MCF 10A (cell line): ENCODE measurements around the gene TRIM17. TPM values are rescaled to one million over a fixed set of nuclear protein-coding genes. Genes with fewer than 3 reads are reported as not detected.

ENCODE experiments used
- BruUV-seq: library from RNA; stranded (reverse); fragments of 400-500 nt; replicated peaks from 2 replicates; lab custom pipeline; 2021; lab: Mats Ljungman, UMichigan
- CTCF ChIA-PET: fragments of 300-600 bp; sonication (Branson Sonifier 250); formaldehyde crosslinking; extraction: SDS; loops from one replicate; lab custom pipeline; 2021; ENCODE audit warnings: antibody characterized with exemption, inconsistent platforms; lab: Yijun Ruan, JAX
- POLR2A ChIA-PET: fragments of 300-600, 350-650 bp; sonication (Branson Sonifier 250); formaldehyde crosslinking; extraction: SDS; loops from one replicate; lab custom pipeline; 2020; ENCODE audit warnings: antibody characterized with exemption, inconsistent platforms; lab: Yijun Ruan, JAX
- DNase-seq: peaks from one replicate; pipeline ENCODE4 v3.0.0-alpha.2; 2018; ENCODE audit not compliant: unreplicated experiment
- H3K27ac Mint-ChIP-seq: one replicate; pipeline ENCODE4 v1.8.0; 2022; ENCODE audit warnings: mild to moderate bottlenecking, low read depth, mixed read lengths; ENCODE audit not compliant: unreplicated experiment
- H3K27me3 Mint-ChIP-seq: one replicate; pipeline ENCODE4 v1.8.0; 2022; ENCODE audit warnings: mixed read lengths; ENCODE audit not compliant: insufficient read depth, unreplicated experiment
- H3K36me3 Mint-ChIP-seq: one replicate; pipeline ENCODE4 v1.8.0; 2022; ENCODE audit warnings: mild to moderate bottlenecking, moderate library complexity, mixed read lengths; ENCODE audit not compliant: insufficient read depth, unreplicated experiment
- H3K4me1 Mint-ChIP-seq: one replicate; pipeline ENCODE4 v1.8.0; 2022; ENCODE audit warnings: mixed read lengths; ENCODE audit not compliant: insufficient read depth, unreplicated experiment
- H3K4me3 Mint-ChIP-seq: one replicate; pipeline ENCODE4 v1.8.0; 2022; ENCODE audit warnings: mild to moderate bottlenecking, moderate library complexity, mixed read lengths; ENCODE audit not compliant: unreplicated experiment
- H3K9me3 Mint-ChIP-seq: one replicate; pipeline ENCODE4 v1.8.0; 2022; ENCODE audit warnings: mixed read lengths; ENCODE audit not compliant: unreplicated experiment
- CTCF ChIP-seq: fragments of 200-600 bp; IDR thresholded peaks from one replicate; pipeline ENCODE4 v1.8.0; 2022; ENCODE audit warnings: antibody characterized with exemption, mild to moderate bottlenecking; ENCODE audit not compliant: unreplicated experiment
- intact Hi-C: fragments of 100-400 bp; cut with micrococcal nuclease; formaldehyde crosslinking; loops from 2 replicates; pipeline ENCODE4 v1.14.1; 2022
- total RNA-seq: library from RNA; stranded (reverse); gene quantifications from 2 replicates; pipeline ENCODE4 v1.2.3, GENCODE V29; 2022

The TRIM17 gene
- total RNA-seq, 1 experiment from 2014 or later, result not detected

- Mint-ChIP-seq H3K36me3 (peaks cover 41% of the 10 kb centered on the region), H3K27ac (peak overlapping the region; percentile 98), H3K4me3 (peak overlapping the region; percentile 97), H3K4me1 (peaks cover 35% of the 10 kb centered on the region), H3K27me3 (no peaks in the 10 kb centered on the region), H3K9me3 (no peaks in the 10 kb centered on the region)
- no TSS peak for BruUV-seq
- no peak for TF ChIP-seq CTCF
- POLR2A ChIA-PET, result interaction anchor here (0.7 to 8.2 kb wide), 46 partner anchors 9 to 1564 kb away, joined by 3 to 182 read pairs (median 4); partner anchors contain the start of genes ARF1, GUK1, IBA57 and MRPL55
- intact Hi-C loops, result loop anchor here (1.0 to 5.0 kb wide), 10 partner anchors 30 to 976 kb away; partner anchors contain the start of gene RNF187
- CTCF ChIA-PET, result interaction anchor here (0.5 to 5.2 kb wide), 11 partner anchors 42 to 1142 kb away, joined by 3 to 30 read pairs (median 3); partner anchors contain the start of gene TRIM11
- no peak for DNase-seq
These were observed 40.3 kb upstream of the TRIM17 start for GRCh38 chr1:228457017-228457395.

GRCh38 chr1:228456252-228457016 is 39.8 kb upstream of the TRIM17 start:
- no peaks in the 10 kb centered on the region for H3K27me3 Mint-ChIP-seq
- peak overlapping the region; percentile 98 for H3K27ac Mint-ChIP-seq
- H3K36me3 Mint-ChIP-seq, result peaks cover 41% of the 10 kb centered on the region
- intact Hi-C loops, result loop anchor here (1.0 to 5.0 kb wide), 10 partner anchors 31 to 976 kb away; partner anchors contain the start of gene RNF187
- TF ChIP-seq CTCF, result no peak
- no peaks in the 10 kb centered on the region for H3K9me3 Mint-ChIP-seq
- CTCF ChIA-PET, result interaction anchor here (0.5 to 5.2 kb wide), 26 partner anchors 21 to 503 kb away, joined by 3 to 30 read pairs (median 3); partner anchors contain the start of gene TRIM11
- POLR2A ChIA-PET, result interaction anchor here (0.6 to 8.2 kb wide), 38 partner anchors 10 to 1563 kb away, joined by 3 to 182 read pairs (median 4); partner anchors contain the start of genes ARF1, GUK1, IBA57 and MRPL55
- H3K4me3 Mint-ChIP-seq, result peak overlapping the region; percentile 97
- H3K4me1 Mint-ChIP-seq, result peaks cover 35% of the 10 kb centered on the region
- DNase-seq, result no peak
- no TSS peak for BruUV-seq

GRCh38 chr1:228455715-228456114 is 39.1 kb upstream of the TRIM17 start:
- Mint-ChIP-seq H3K9me3 (no peaks in the 10 kb centered on the region), H3K36me3 (peaks cover 41% of the 10 kb centered on the region), H3K27ac (no peak overlapping the region), H3K4me3 (peak overlapping the region; percentile 97), H3K27me3 (no peaks in the 10 kb centered on the region), H3K4me1 (peaks cover 31% of the 10 kb centered on the region)
- peak; percentile 23 for DNase-seq
- POLR2A ChIA-PET, result interaction anchor here (0.6 to 8.2 kb wide), 31 partner anchors 9 to 1457 kb away, joined by 3 to 182 read pairs (median 5); partner anchors contain the start of genes ARF1, GUK1, IBA57 and MRPL55
- no TSS peak for BruUV-seq
- peak; percentile 57 for TF ChIP-seq CTCF
- intact Hi-C loops, result loop anchor here (2.0 to 5.0 kb wide), 3 partner anchors 59 to 975 kb away; no protein-coding TSS in a partner anchor
- CTCF ChIA-PET, result interaction anchor here (0.5 to 5.2 kb wide), 36 partner anchors 9 to 982 kb away, joined by 3 to 30 read pairs (median 3); partner anchors contain the start of gene TRIM11

GRCh38 chr1:228454238-228454637 is 37.6 kb upstream of the TRIM17 start:
- intact Hi-C loops, result no loop called here
- no peak for DNase-seq
- BruUV-seq, result no TSS peak
- CTCF ChIA-PET, result interaction anchor here (0.7 to 5.2 kb wide), 8 partner anchors 11 to 455 kb away, joined by 3 to 30 read pairs (median 6); partner anchors contain the start of gene TRIM11
- Mint-ChIP-seq H3K36me3 (peaks cover 37% of the 10 kb centered on the region), H3K4me1 (peaks cover 30% of the 10 kb centered on the region), H3K4me3 (no peak overlapping the region), H3K27me3 (no peaks in the 10 kb centered on the region), H3K27ac (no peak overlapping the region), H3K9me3 (no peaks in the 10 kb centered on the region)
- no peak for TF ChIP-seq CTCF
- POLR2A ChIA-PET, result interaction anchor here (2.5 to 6.5 kb wide), 3 partner anchors 48 to 323 kb away, joined by 9 to 117 read pairs (median 25); partner anchors contain the start of gene TRIM11
